GM19351 (cell line): Measurements from ENCODE around the gene CERS6.

Experiments
- ATAC-seq: cut with Tn5 transposase; IDR thresholded peaks from one replicate; pipeline ENCODE4 v1.9.1; 2021; ENCODE audit warnings: mild to moderate bottlenecking, moderate library complexity; ENCODE audit not compliant: unreplicated experiment

Gene CERS6

DNA sequence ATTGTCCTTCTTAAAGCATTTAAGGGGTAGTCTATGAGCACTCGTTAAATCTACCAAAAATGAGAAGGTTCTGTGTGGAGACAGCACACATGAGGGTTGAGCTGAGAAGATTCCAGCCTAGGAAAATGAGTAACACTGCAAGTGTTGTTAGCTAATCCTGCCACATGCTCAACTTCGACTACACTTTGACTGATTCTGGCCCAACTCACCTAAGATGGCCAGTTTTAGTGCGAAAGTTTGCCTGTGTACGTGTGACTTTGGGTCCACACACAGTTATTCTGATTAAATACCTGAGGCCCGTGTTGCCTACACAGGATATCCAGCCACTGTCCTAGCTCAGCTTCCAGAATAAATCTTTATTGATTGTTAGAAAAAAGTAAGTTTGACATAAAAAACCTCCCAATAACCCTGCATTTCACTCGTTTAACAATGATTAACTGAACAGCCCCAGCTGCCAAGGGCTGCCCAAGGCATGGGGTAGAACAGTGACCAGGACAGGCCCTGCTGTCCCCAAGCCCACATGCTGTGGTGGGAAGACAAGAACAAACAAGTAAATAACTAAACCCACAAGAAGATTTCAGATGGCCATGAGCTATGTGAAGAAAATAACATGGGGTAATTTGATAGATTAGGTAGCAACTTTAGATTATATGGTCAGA is 14.7 kb upstream of the CERS6 start:
- ATAC-seq = no peak

- no peak for ATAC-seq
Measured at GRCh38 chr2:168443818-168444217, 12.3 kb upstream of the CERS6 start.

DNA sequence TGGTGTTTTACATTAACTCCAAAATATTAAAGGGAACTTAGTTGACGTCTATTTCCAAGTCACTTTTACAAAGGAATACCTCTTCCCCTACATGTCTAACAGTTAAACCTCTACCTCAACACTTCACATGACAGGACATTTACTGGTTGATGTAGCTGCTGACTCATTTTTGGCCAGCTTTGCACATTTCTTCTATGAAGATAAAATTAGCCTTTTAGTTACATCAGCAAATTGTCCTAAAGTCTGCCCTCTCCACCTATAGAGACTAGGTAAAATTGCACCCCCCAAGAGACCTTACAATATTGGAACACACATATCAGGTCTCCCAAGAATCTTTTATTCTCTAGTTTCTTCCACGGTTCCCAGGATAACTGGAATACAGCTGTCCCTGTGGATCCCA is 10.1 kb upstream of the CERS6 start:
- no peak for ATAC-seq

- ATAC-seq = no peak
Measured at GRCh38 chr2:168448980-168449379, 7.1 kb upstream of the CERS6 start.

- no peak for ATAC-seq
Measured at GRCh38 chr2:168449419-168449818, 6.7 kb upstream of the CERS6 start.

DNA sequence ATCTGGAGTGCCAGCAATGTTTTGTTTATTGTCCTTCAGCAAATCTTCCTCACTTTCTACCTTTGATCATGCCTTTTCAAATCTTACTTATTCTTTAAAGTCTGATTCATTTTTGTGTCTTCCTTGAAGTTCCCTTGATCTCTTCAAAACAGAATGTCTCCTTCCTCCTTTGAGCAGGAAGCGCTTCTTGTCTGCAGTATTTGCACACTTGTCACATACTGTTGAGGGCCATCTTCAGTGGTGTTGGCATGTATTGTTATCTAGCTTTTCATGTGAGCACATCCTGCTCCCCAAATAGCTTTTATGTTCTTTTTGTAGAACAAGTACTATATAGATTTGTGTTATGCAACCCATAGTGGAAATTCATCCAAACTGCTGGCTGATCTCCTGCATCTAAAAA is 5.9 kb upstream of the CERS6 start:
- ATAC-seq = no peak

DNA sequence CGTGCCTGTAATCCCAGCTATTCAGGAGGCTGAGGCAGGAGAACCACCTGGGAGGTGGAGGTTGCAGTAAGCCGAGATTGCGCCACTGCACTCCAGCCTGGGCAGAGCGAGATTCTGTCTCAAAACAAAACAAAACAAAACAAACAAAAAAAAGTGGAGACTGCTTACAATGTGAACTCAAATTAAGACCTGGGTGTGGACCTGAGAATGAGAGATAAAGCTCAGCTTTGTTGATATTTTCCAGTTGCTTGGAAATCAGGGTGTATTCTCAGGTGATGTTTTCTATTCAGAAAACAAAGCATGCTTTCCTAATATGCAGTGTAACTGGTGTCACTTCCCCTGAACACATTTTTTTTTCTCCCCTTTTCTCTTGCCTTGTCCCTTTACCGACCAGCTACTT is 5.3 kb upstream of the CERS6 start:
- no peak for ATAC-seq

GRCh38 chr2:168452781-168453180 is 3.3 kb upstream of the CERS6 start:
- no peak for ATAC-seq

- no peak for ATAC-seq
Measured at GRCh38 chr2:168453404-168453803, 2.7 kb upstream of the CERS6 start.

DNA sequence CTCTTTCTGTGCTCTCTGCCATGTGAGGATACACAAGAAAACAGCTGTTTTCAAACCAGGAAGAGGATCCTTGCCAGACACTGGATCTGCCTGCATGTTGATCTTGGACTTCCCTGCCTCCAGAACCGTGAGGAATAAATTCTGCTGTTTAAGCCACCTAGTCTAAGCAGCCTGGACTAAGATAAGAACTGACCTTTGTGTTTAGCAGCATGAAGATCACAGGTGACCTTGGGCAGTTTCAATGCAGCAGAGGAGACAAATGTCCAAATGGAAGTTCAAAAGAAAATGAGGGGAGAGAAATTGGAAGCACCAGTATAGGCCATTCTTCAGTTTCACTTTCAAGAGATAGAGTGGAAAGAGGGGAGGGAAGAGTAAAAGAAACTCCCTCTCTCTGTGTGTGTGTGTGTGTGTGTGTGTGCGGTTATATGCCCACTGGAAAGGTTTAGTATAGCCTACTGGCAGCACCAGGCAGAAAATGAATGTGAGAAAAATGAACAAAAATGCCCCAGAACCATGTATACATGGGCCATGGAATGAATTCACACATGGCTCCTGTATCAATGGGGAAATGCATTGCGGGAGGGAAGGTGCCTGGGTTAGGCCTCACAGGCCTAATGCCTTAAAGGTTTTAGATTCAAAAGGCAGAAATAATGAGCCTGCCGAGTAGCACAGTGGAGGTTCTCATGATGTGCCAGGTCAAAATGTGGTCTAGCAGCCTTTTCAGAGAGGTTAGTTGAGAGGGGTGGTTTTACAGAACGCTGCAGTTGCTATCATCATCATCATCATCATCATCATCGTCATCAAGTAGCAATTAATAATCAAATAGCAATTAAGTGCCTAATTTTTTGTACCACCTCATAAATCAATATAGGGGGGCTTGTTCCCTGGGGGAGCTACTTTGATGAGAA is 1.1 kb upstream of the CERS6 start:
- ATAC-seq = no peak

- ATAC-seq = peak; percentile 27
Measured at GRCh38 chr2:168456521-168457189, 583 bp downstream of the CERS6 start.

DNA sequence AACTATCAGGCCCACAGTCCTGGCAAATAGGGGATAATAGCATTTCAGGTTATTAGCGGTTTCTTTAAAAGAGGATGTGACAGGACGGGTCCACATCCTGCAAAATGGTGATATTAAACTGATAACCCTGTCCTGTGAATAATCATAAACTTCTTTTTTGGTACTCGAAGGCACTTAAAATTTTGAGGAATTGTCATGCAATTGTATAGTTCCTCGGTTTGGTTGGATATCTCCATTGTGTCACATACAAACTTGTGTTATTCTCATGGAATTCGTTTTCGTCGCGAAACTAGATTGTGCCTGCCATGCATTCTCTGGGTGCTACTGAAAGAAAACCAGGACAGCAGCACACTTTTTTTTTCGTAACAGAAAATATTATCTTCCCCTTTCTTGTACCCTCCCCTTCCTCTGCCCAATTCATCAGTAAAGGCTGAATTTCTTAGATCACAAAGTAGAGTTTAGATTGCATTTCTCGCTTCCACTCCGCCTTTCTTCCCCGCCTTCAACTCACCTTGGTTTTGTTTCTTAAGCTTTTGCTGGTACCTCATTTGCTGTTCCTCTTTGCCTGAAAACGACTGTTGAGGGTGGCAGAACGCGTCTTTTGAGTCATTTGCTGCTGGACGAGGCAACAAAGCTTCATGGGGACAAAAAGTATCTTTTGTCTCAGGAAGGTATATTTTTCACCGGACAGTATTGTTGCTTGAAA is 1.3 kb downstream of the CERS6 start:
- ATAC-seq = peak; percentile 15

DNA sequence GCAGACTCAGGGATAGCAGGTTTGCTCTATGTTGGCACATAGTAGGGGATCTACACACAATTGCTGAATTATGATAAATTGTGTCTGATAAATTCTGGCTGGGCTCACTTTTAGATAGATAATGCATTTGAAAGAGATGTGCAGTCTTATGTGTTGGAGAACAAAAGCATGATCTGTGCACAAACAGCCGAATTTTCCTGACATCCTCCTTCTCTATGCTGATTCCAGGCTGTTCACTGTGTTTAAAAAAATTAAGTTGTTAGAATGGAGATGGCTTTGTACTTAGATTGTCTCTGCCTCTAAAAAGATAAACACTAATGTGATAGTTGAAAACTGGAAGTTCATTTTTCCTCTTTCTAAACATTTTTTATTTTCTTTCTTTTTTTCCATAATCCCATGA is 2.1 kb downstream of the CERS6 start:
- no peak for ATAC-seq

DNA sequence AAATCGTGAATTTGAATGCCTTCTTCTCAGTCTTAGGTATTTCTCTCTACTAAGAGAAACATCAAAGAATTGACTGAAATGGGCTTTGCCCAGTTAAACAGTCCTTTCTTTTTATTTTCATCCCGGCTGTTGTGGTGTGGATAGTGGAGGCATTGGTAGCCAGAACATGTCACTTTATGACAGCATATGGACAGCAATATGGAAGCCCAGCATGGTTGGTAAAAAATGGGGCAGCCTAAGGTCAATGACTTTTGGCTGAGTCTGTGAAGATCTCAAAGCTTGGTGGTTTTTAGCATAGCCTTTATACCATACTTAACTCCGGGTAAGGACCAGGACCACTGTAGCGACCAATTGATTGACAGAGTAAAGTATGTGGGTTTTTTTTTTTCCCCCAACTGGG is 3.2 kb downstream of the CERS6 start:
- ATAC-seq = no peak

GRCh38 chr2:168460571-168460970 is 4.5 kb downstream of the CERS6 start:
- ATAC-seq = no peak

- ATAC-seq = no peak
Measured at GRCh38 chr2:168461178-168461941, 5.3 kb downstream of the CERS6 start.

- ATAC-seq = no peak
Measured at GRCh38 chr2:168461942-168462331, 5.9 kb downstream of the CERS6 start.

GRCh38 chr2:168462543-168463045 is 6.5 kb downstream of the CERS6 start:
- ATAC-seq = no peak

GRCh38 chr2:168465594-168465993 is 9.5 kb downstream of the CERS6 start:
- ATAC-seq = no peak

GRCh38 chr2:168466190-168466737 is 10.2 kb downstream of the CERS6 start:
- ATAC-seq = no peak
